WTC11 (cell line): ENCODE measurements around the gene TIMM17B.
"Not testable (repeated sequence)": the region's sequence is repeated elsewhere in the genome, so short reads cannot be mapped to it uniquely, and the experiment has no call there.

Experiments used
- ATF2 ChIP-seq: sonication (generic); formaldehyde crosslinking; IDR thresholded peaks from 2 replicates; pipeline ENCODE4 v1.8.1; 2022; ENCODE audit warnings: low read depth, missing genetic modification reagents, borderline replicate concordance
- CTCF ChIP-seq: fragments of 200-600 bp; IDR thresholded peaks from 2 replicates; pipeline ENCODE4 v1.8.0; 2022; ENCODE audit warnings: antibody characterized with exemption
- E2F1 ChIP-seq: sonication (generic); formaldehyde crosslinking; IDR thresholded peaks from 2 replicates; pipeline ENCODE4 v1.8.0; 2022; ENCODE audit warnings: mild to moderate bottlenecking, missing genetic modification reagents
- FOXJ3 ChIP-seq: sonication (generic); formaldehyde crosslinking; IDR thresholded peaks from 2 replicates; pipeline ENCODE4 v1.9.0; 2021; ENCODE audit warnings: missing genetic modification reagents, mild to moderate bottlenecking, borderline replicate concordance
- NR2C2 ChIP-seq: sonication (generic); formaldehyde crosslinking; IDR thresholded peaks from 2 replicates; pipeline ENCODE4 v1.8.0; 2022; ENCODE audit warnings: mild to moderate bottlenecking, missing genetic modification reagents
- PREB ChIP-seq: sonication (generic); formaldehyde crosslinking; IDR thresholded peaks from 2 replicates; pipeline ENCODE4 v1.8.1; 2022; ENCODE audit warnings: mild to moderate bottlenecking, missing genetic modification reagents, moderate library complexity, borderline replicate concordance
- TCF7 ChIP-seq: sonication (generic); formaldehyde crosslinking; IDR thresholded peaks from 2 replicates; pipeline ENCODE4 v1.8.0; 2022; ENCODE audit warnings: mild to moderate bottlenecking, low read depth, missing genetic modification reagents, moderate library complexity

- not testable (repeated sequence) for TF ChIP-seq CTCF; PREB; E2F1 (CRISPR knock-in tag); ATF2; TCF7 (CRISPR knock-in tag); FOXJ3 (CRISPR knock-in tag); NR2C2 (CRISPR knock-in tag)
Measured at GRCh38 chrX:48854121-48854804, 43.3 kb downstream of the TIMM17B start.
